Fibroblast of villous mesenchyme (primary cell): ENCODE measurements around the gene SSPN. TPM values are rescaled to one million over a fixed set of nuclear protein-coding genes. Genes with fewer than 3 reads are reported as not detected.

Source experiments
- DNase-seq: peaks from one replicate; pipeline ENCODE4 v3.0.0-alpha.2; 2010; ENCODE audit warnings: low read depth
- H3K4me3 ChIP-seq: 2 replicates; pipeline ENCODE4 v1.5.1; 2011; ENCODE audit warnings: low read depth, mild to moderate bottlenecking, low read length
- CTCF ChIP-seq: IDR thresholded peaks from 2 replicates; pipeline ENCODE4 v1.5.1; 2012; ENCODE audit warnings: low read depth, mild to moderate bottlenecking, low read length; ENCODE audit not compliant: insufficient read depth
- total RNA-seq: library from RNA; depleted of rRNA; stranded (reverse); fragments of >200 nt; gene quantifications from 2 replicates; pipeline ENCODE4 v1.2.3, GENCODE V29; 2012

The SSPN gene
- total RNA-seq, 1 donor, result 22.0 TPM

DNA sequence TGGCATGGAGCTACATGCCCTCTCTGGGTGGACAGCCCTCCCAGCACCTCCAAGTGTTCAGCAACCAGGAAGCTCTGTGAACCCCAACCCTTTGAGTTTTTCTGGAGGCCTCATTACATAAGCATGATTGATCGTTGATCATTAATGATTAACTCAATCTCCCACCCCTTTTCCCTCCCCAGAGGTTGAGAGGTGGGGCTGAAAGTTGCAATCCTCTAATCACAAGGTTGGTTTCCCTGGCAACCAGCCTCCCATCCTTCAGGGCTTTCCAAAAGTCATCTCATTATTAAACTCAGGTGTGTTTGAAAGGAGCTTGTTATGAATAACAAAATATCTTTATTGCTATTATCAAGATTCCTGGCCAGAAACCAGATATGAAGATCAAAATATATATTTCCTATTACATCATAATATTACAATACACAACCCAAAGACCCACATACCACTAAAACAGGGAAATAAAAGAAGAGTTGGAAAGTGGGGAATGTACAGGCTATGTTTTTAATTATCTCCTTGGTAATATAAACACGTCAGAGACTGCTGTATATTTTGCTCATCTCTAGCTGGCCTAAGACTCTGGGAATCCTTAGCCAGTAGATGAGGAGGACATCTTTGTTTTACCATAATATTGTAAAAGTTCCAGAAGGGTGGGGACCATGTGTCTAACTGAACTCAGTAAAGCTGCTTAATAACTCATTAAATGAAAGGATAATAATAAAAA lies 73.6 kb downstream of the SSPN start:
- no peak overlapping the region for H3K4me3 ChIP-seq
- TF ChIP-seq CTCF, result no peak
- peak; percentile 52 for DNase-seq

- no peak for TF ChIP-seq CTCF
- H3K4me3 ChIP-seq, result no peak overlapping the region
- DNase-seq, result no peak
These were observed 74.3 kb downstream of the SSPN start for GRCh38 chr12:26269562-26270284.

DNA sequence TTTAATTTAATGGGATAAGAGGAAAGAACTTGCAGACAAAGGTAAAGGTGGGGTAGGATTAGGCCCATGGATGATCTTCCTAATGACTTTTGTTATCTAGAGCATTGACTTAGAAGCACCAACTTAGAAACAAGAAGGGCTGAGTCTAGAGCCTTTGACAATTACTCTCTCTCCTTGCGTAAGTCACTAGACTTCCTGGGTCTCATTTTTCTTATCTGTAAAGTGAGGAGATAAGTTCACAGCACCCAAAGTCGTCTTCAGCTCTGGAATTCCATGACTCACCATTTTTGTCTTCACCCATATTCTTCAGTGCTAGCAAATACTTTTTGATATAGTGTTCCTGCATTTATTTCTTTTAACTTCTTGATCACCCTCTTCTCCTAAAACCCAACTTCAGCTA lies 75.7 kb downstream of the SSPN start:
- peak; percentile 68 for DNase-seq
- no peak for TF ChIP-seq CTCF
- H3K4me3 ChIP-seq, result no peak overlapping the region

- DNase-seq, result peak; percentile 92
These were observed 76.6 kb downstream of the SSPN start for GRCh38 chr12:26271889-26272492.

DNA sequence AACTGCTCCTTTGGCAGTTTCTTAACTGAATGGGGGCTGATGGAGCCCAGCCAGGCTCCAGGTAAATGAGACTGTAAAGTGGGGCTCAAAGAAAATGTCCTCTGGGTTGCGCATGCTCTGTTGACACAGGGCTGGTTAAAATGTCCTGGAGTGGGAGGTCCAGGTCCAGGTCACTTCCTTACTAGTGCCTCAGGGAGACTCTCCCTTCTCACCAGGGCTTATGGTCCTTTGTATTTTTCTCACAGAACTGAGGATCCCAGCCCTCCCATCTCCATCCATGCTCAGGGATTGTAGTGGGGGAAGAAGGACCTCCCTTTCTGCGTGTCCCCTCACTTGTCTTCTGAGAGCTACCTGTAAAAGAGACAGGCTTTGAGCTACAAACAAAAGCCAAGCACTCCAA lies 77.5 kb downstream of the SSPN start:
- no peak overlapping the region for H3K4me3 ChIP-seq
- TF ChIP-seq CTCF, result no peak
- DNase-seq, result no peak

More at GRCh38 chr12:26271889-26272492, 76.6 kb downstream of the SSPN start:
- no peak for TF ChIP-seq CTCF
- no peak overlapping the region for H3K4me3 ChIP-seq

DNA sequence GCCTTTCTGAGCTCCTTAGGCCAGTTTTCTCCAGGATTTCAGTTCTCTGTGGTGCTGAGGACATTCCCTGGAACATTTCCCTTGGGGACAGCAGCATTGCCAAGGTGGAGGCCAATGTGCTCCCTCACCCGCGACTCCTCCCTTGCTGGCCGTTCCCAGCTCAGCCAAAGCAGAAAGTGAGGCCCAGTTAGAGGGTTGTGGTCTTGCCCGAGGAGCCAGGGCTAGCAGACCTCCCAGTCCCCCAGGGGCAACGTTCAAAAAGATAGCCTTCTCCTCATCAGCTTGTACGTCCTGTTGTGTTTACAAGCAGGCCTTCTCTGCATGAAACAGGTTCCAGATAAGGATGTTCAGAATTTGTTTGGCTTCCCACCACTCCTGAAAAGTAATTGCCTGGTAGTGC lies 78.4 kb downstream of the SSPN start:
- DNase-seq, result peak; percentile 21

More for the DNA sequence above, 78.4 kb downstream of the SSPN start:
- TF ChIP-seq CTCF, result no peak
- H3K4me3 ChIP-seq, result no peak overlapping the region
